WTC11 (cell line): ENCODE measurements around the gene PLPPR1. TPM values are rescaled to one million over a fixed set of nuclear protein-coding genes. Genes with fewer than 3 reads are reported as not detected.

Source experiments
- ATAC-seq: fragments of 200-7000 bp; cut with Tn5 transposase; 2 replicates; pipeline ENCODE4 v1.10.0; 2021; ENCODE audit warnings: mild to moderate bottlenecking, moderate library complexity
- CTCF ChIA-PET: fragments of 300-600 bp; sonication (Branson Sonifier 250); formaldehyde crosslinking; loops from one replicate; lab custom pipeline; 2021; ENCODE audit warnings: antibody characterized with exemption; lab: Charles Lee
- POLR2A ChIA-PET: fragments of 350-600 bp; sonication (Branson Sonifier 250); formaldehyde crosslinking; loops from one replicate; lab custom pipeline; 2021; ENCODE audit warnings: antibody characterized with exemption; lab: Charles Lee
- DNase-seq: peaks from one replicate; pipeline ENCODE4 v3.0.0; 2021; ENCODE audit warnings: low spot score
- H3K27ac Mint-ChIP-seq: 2 replicates; pipeline ENCODE4 v1.8.0; 2021; ENCODE audit warnings: mixed read lengths
- H3K27me3 Mint-ChIP-seq: 2 replicates; pipeline ENCODE4 v1.8.0; 2021; ENCODE audit warnings: low read depth, mild to moderate bottlenecking, moderate library complexity, mixed read lengths
- H3K36me3 Mint-ChIP-seq: 2 replicates; pipeline ENCODE4 v1.8.0; 2021; ENCODE audit warnings: mixed read lengths
- H3K4me1 Mint-ChIP-seq: 2 replicates; pipeline ENCODE4 v1.8.0; 2022; ENCODE audit warnings: mixed read lengths
- H3K4me3 Mint-ChIP-seq: 2 replicates; pipeline ENCODE4 v1.8.0; 2021; ENCODE audit warnings: mild to moderate bottlenecking, moderate library complexity, mixed read lengths
- H3K9me3 Mint-ChIP-seq: 2 replicates; pipeline ENCODE4 v1.8.0; 2021; ENCODE audit warnings: mixed read lengths
- ATF3 ChIP-seq: sonication (generic); formaldehyde crosslinking; conservative IDR thresholded peaks from 2 replicates; pipeline ENCODE4 v1.8.1; 2022; ENCODE audit warnings: mild to moderate bottlenecking, missing genetic modification reagents
- CDX4 ChIP-seq: fragments of 250-450 bp; sonication (Bioruptor Pico); IDR thresholded peaks from 2 replicates; pipeline ENCODE4 v1.9.0; 2021; ENCODE audit warnings: moderate library complexity, mild to moderate bottlenecking, inconsistent platforms, borderline replicate concordance
- HMGXB4 ChIP-seq: sonication (generic); formaldehyde crosslinking; IDR thresholded peaks from 2 replicates; pipeline ENCODE4 v1.8.1; 2023; ENCODE audit warnings: mild to moderate bottlenecking, moderate library complexity, missing genetic modification reagents
- IRF1 ChIP-seq: sonication (generic); formaldehyde crosslinking; IDR thresholded peaks from 2 replicates; pipeline ENCODE4 v1.8.0; 2023; ENCODE audit warnings: missing genetic modification reagents
- IRF2 ChIP-seq: sonication (generic); formaldehyde crosslinking; IDR thresholded peaks from 2 replicates; pipeline ENCODE4 v1.8.0; 2022; ENCODE audit warnings: low read depth, missing genetic modification reagents, borderline replicate concordance
- NFYB ChIP-seq: sonication (generic); formaldehyde crosslinking; conservative IDR thresholded peaks from 2 replicates; pipeline ENCODE4 v1.8.0; 2022; ENCODE audit warnings: low read depth, missing genetic modification reagents
- STAT6 ChIP-seq: sonication (generic); formaldehyde crosslinking; conservative IDR thresholded peaks from 2 replicates; pipeline ENCODE4 v1.8.1; 2023; ENCODE audit warnings: mild to moderate bottlenecking, low read depth, missing genetic modification reagents, moderate library complexity
- ZMAT4 ChIP-seq: fragments of 250-450 bp; sonication (Bioruptor Pico); IDR thresholded peaks from 2 replicates; pipeline ENCODE4 v1.9.0; 2021; ENCODE audit warnings: mild to moderate bottlenecking
- ZNF396 ChIP-seq: fragments of 250-450 bp; sonication (Bioruptor Pico); IDR thresholded peaks from 2 replicates; pipeline ENCODE4 v1.8.0; 2021; ENCODE audit warnings: mild to moderate bottlenecking, moderate library complexity, borderline replicate concordance
- total RNA-seq: library from RNA; stranded (reverse); gene quantifications from 3 replicates; pipeline ENCODE4 v1.2.3, GENCODE V29; 2021
- TF ChIP-seq, protein P1 (sequence below): sonication (generic); formaldehyde crosslinking; IDR thresholded peaks from 2 replicates; pipeline ENCODE4 v1.8.0; 2023; ENCODE audit warnings: missing genetic modification reagents, mild to moderate bottlenecking, borderline replicate concordance
- TF ChIP-seq, protein P2 (sequence below): fragments of 250-450 bp; sonication (Bioruptor Pico); IDR thresholded peaks from 2 replicates; pipeline ENCODE4 v1.9.0; 2021; ENCODE audit warnings: mild to moderate bottlenecking

Gene PLPPR1
- total RNA-seq, 1 experiment from 2014 or later, result 1.5 TPM

- Mint-ChIP-seq H3K27ac (no peak overlapping the region), H3K4me3 (no peak overlapping the region), H3K9me3 (no peaks in the 10 kb centered on the region), H3K4me1 (no peaks in the 10 kb centered on the region), H3K36me3 (no peaks in the 10 kb centered on the region), H3K27me3 (no peaks in the 10 kb centered on the region)
- ATAC-seq (no peak), DNase-seq (no peak)
- CTCF ChIA-PET, result interaction anchor here (4.0 kb wide), 1 partner anchor 11 kb away, joined by 15 read pairs; no protein-coding TSS in a partner anchor
- POLR2A ChIA-PET, result no interaction called here
- TF ChIP-seq ZNF396 (CRISPR knock-in tag), result no peak
- TF ChIP-seq HMGXB4, result no peak
- no peak for TF ChIP-seq ZMAT4 (CRISPR knock-in tag)
- TF ChIP-seq IRF1, result no peak
- TF ChIP-seq, protein P1, sequence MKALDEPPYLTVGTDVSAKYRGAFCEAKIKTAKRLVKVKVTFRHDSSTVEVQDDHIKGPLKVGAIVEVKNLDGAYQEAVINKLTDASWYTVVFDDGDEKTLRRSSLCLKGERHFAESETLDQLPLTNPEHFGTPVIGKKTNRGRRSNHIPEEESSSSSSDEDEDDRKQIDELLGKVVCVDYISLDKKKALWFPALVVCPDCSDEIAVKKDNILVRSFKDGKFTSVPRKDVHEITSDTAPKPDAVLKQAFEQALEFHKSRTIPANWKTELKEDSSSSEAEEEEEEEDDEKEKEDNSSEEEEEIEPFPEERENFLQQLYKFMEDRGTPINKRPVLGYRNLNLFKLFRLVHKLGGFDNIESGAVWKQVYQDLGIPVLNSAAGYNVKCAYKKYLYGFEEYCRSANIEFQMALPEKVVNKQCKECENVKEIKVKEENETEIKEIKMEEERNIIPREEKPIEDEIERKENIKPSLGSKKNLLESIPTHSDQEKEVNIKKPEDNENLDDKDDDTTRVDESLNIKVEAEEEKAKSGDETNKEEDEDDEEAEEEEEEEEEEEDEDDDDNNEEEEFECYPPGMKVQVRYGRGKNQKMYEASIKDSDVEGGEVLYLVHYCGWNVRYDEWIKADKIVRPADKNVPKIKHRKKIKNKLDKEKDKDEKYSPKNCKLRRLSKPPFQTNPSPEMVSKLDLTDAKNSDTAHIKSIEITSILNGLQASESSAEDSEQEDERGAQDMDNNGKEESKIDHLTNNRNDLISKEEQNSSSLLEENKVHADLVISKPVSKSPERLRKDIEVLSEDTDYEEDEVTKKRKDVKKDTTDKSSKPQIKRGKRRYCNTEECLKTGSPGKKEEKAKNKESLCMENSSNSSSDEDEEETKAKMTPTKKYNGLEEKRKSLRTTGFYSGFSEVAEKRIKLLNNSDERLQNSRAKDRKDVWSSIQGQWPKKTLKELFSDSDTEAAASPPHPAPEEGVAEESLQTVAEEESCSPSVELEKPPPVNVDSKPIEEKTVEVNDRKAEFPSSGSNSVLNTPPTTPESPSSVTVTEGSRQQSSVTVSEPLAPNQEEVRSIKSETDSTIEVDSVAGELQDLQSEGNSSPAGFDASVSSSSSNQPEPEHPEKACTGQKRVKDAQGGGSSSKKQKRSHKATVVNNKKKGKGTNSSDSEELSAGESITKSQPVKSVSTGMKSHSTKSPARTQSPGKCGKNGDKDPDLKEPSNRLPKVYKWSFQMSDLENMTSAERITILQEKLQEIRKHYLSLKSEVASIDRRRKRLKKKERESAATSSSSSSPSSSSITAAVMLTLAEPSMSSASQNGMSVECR (CRISPR knock-in tag), result no peak
- TF ChIP-seq ATF3 (CRISPR knock-in tag), result no peak
Measured at GRCh38 chr9:101246691-101247090, 218.2 kb downstream of the PLPPR1 start.

DNA sequence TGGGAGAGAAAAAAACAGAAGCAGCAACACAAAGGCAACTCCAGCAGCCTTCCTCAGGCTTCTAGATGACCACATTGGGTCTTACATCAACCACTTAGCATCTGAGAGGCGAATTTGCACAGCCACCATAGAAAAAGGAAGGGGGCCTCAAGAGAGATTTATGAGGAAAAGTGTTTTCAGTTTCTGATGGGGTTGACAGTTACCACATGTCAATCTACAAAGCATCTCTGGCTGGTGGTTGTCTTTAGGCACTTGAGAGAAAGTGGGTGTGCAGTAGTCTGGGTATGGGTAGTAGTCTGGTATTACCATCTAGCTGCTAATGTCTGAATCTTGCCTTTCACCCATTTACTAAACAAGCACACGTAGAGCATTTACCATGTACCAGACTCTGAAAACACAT, 218.8 kb downstream of the PLPPR1 start:
- DNase-seq (no peak), ATAC-seq (no peak)
- no peak for TF ChIP-seq CDX4 (CRISPR knock-in tag)
- TF ChIP-seq, protein P2, sequence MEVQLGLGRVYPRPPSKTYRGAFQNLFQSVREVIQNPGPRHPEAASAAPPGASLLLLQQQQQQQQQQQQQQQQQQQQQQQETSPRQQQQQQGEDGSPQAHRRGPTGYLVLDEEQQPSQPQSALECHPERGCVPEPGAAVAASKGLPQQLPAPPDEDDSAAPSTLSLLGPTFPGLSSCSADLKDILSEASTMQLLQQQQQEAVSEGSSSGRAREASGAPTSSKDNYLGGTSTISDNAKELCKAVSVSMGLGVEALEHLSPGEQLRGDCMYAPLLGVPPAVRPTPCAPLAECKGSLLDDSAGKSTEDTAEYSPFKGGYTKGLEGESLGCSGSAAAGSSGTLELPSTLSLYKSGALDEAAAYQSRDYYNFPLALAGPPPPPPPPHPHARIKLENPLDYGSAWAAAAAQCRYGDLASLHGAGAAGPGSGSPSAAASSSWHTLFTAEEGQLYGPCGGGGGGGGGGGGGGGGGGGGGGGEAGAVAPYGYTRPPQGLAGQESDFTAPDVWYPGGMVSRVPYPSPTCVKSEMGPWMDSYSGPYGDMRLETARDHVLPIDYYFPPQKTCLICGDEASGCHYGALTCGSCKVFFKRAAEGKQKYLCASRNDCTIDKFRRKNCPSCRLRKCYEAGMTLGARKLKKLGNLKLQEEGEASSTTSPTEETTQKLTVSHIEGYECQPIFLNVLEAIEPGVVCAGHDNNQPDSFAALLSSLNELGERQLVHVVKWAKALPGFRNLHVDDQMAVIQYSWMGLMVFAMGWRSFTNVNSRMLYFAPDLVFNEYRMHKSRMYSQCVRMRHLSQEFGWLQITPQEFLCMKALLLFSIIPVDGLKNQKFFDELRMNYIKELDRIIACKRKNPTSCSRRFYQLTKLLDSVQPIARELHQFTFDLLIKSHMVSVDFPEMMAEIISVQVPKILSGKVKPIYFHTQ (CRISPR knock-in tag), result no peak
- no peak for TF ChIP-seq STAT6 (CRISPR knock-in tag)
- TF ChIP-seq NFYB (CRISPR knock-in tag), result no peak
- no peak for TF ChIP-seq IRF2 (CRISPR knock-in tag)
- Mint-ChIP-seq H3K27me3 (no peaks in the 10 kb centered on the region), H3K9me3 (no peaks in the 10 kb centered on the region), H3K4me1 (no peaks in the 10 kb centered on the region), H3K27ac (no peak overlapping the region), H3K4me3 (no peak overlapping the region), H3K36me3 (no peaks in the 10 kb centered on the region)
- ChIA-PET CTCF (interaction anchor here (4.0 kb wide), 1 partner anchor 12 kb away, joined by 15 read pairs; no protein-coding TSS in a partner anchor), POLR2A (no interaction called here)
